HEK293 (cell line): ENCODE data around the gene LIPA.
"Not testable (repeated sequence)": the region's sequence is repeated elsewhere in the genome, so short reads cannot be mapped to it uniquely, and the experiment has no call there.

Source experiments
- CTCF ChIA-PET: fragments of 350-600 bp; formaldehyde crosslinking; extraction: SDS; loops from one replicate; lab custom pipeline; 2021; ENCODE audit warnings: antibody characterized with exemption; lab: Yijun Ruan, JAX
- POLR2A ChIA-PET: fragments of 300-600 bp; formaldehyde crosslinking; extraction: SDS; loops from one replicate; lab custom pipeline; 2020; ENCODE audit warnings: antibody characterized with exemption, inconsistent platforms; lab: Yijun Ruan, JAX
- H3K27ac ChIP-seq: fragments of 200-500 bp; sonication (Bioruptor generic); 2 replicates; pipeline ENCODE4 v1.5.1; 2014; ENCODE audit warnings: low read depth, low read length, control low read depth, inconsistent platforms; ENCODE audit errors: extremely low read depth
- H3K36me3 ChIP-seq, 2 experiments: fragments of 200-500 bp in 1 of 2; sonication (Bioruptor generic) in 1 of 2; 1 replicate in 1 of 2; 2 replicates in 1 of 2; pipeline ENCODE4 v1.5.1; 2014 to 2017; ENCODE audit warnings: inconsistent platforms in 2 of 2, low read length in 2 of 2; ENCODE audit not compliant: control insufficient read depth in 2 of 2, insufficient read depth in 1 of 2
- H3K4me1 ChIP-seq: fragments of 200-500 bp; sonication (Bioruptor generic); 2 replicates; pipeline ENCODE4 v1.5.1; 2014; ENCODE audit warnings: mild to moderate bottlenecking, low read length, inconsistent platforms; ENCODE audit not compliant: control insufficient read depth, insufficient read depth
- H3K4me3 ChIP-seq: 2 replicates; pipeline ENCODE4 v1.5.1; 2011; ENCODE audit warnings: low read depth, mild to moderate bottlenecking, control low read depth, low read length, moderate library complexity
- H3K9me3 ChIP-seq: fragments of 200-500 bp; sonication (Bioruptor generic); 2 replicates; pipeline ENCODE4 v1.5.1; 2014; ENCODE audit warnings: low read depth, low read length, inconsistent platforms; ENCODE audit not compliant: control insufficient read depth, insufficient read depth
- BCL11A ChIP-seq: fragments of 450-650 bp; formaldehyde crosslinking; IDR thresholded peaks from 2 replicates; pipeline ENCODE4 v1.5.1; 2016; ENCODE audit warnings: low read depth, missing biosample characterization, missing genetic modification characterization
- GFI1B ChIP-seq: fragments of 450-650 bp; formaldehyde crosslinking; IDR thresholded peaks from 2 replicates; pipeline ENCODE4 v1.5.1; 2016; ENCODE audit warnings: missing biosample characterization, missing genetic modification characterization
- HOXA7 ChIP-seq: sonication (generic); formaldehyde crosslinking; IDR thresholded peaks from 2 replicates; pipeline ENCODE4 v1.8.1; 2022; ENCODE audit warnings: missing genetic modification reagents, borderline replicate concordance
- OVOL3 ChIP-seq: fragments of 450-650 bp; formaldehyde crosslinking; IDR thresholded peaks from 2 replicates; pipeline ENCODE4 v1.5.1; 2016; ENCODE audit warnings: missing biosample characterization, missing genetic modification characterization
- RBAK ChIP-seq: fragments of 450-650 bp; formaldehyde crosslinking; IDR thresholded peaks from 2 replicates; pipeline ENCODE4 v1.5.1; 2016; ENCODE audit warnings: missing biosample characterization, missing genetic modification characterization
- TSHZ1 ChIP-seq: fragments of 450-650 bp; formaldehyde crosslinking; IDR thresholded peaks from 2 replicates; pipeline ENCODE4 v1.5.1; 2016; ENCODE audit warnings: missing biosample characterization, missing genetic modification characterization, borderline replicate concordance
- ZNF132 ChIP-seq: fragments of 450-650 bp; formaldehyde crosslinking; IDR thresholded peaks from 2 replicates; pipeline ENCODE4 v1.5.1; 2017; ENCODE audit warnings: missing biosample characterization, missing genetic modification characterization, borderline replicate concordance
- ZNF16 ChIP-seq: fragments of 450-650 bp; formaldehyde crosslinking; IDR thresholded peaks from 2 replicates; pipeline ENCODE4 v1.5.1; 2016; ENCODE audit warnings: low read depth, missing biosample characterization, missing genetic modification characterization
- ZNF335 ChIP-seq: fragments of 450-650 bp; formaldehyde crosslinking; conservative IDR thresholded peaks from 2 replicates; pipeline ENCODE4 v1.5.1; 2016; ENCODE audit warnings: missing biosample characterization, missing genetic modification characterization
- ZNF549 ChIP-seq: fragments of 450-650 bp; IDR thresholded peaks from 2 replicates; pipeline ENCODE4 v1.5.1; 2018; ENCODE audit warnings: missing biosample characterization, missing genetic modification characterization, mild to moderate bottlenecking, inconsistent platforms, moderate library complexity
- ZNF624 ChIP-seq: fragments of 450-650 bp; formaldehyde crosslinking; IDR thresholded peaks from 2 replicates; pipeline ENCODE4 v1.5.1; 2017; ENCODE audit warnings: missing biosample characterization, missing genetic modification characterization
- ZNF626 ChIP-seq: fragments of 450-650 bp; sonication (Bioruptor Pico); formaldehyde crosslinking; IDR thresholded peaks from 2 replicates; pipeline ENCODE4 v1.5.1; 2018; ENCODE audit warnings: missing biosample characterization, missing genetic modification characterization, inconsistent platforms
- ZNF654 ChIP-seq: fragments of 450-650 bp; formaldehyde crosslinking; IDR thresholded peaks from 2 replicates; pipeline ENCODE4 v1.5.1; 2016; ENCODE audit warnings: low read depth, missing biosample characterization, missing genetic modification characterization
- ZNF664 ChIP-seq: fragments of 450-650 bp; formaldehyde crosslinking; IDR thresholded peaks from 2 replicates; pipeline ENCODE4 v1.5.1; 2016; ENCODE audit warnings: missing biosample characterization, missing genetic modification characterization
- ZSCAN30 ChIP-seq: fragments of 450-650 bp; IDR thresholded peaks from 2 replicates; pipeline ENCODE4 v1.5.1; 2018; ENCODE audit warnings: missing biosample characterization, mild to moderate bottlenecking, missing genetic modification characterization, moderate library complexity
- TF ChIP-seq, protein P1 (sequence below): fragments of 450-650 bp; formaldehyde crosslinking; IDR thresholded peaks from 2 replicates; pipeline ENCODE4 v1.5.1; 2016; ENCODE audit warnings: missing biosample characterization, missing genetic modification characterization
- TF ChIP-seq, protein P2 (sequence below): fragments of 450-650 bp; formaldehyde crosslinking; IDR thresholded peaks from 2 replicates; pipeline ENCODE4 v1.5.1; 2017; ENCODE audit warnings: missing biosample characterization, missing genetic modification characterization
- TF ChIP-seq, protein P3 (sequence below): fragments of 450-650 bp; formaldehyde crosslinking; IDR thresholded peaks from 2 replicates; pipeline ENCODE4 v1.5.1; 2016; ENCODE audit warnings: missing biosample characterization, missing genetic modification characterization

LIPA gene

DNA sequence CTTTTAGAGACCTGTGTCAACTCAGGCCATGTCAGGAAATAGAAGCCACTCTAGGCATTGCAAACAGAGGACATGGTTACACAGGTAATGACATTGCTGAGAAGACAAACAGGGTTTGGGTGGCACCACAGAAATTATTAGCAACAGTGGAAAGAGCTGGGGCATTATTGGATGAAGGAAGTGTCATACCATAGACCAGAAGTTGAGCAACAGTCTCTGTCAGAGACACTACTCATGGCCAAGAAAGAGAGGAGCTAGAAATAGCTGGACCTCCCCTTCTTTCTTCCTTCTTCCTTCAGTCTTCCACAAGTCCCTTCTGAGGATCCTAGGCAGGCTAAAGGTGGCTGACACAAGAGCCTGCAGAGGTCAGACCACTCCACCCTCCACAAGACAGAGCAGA, 4.2 kb upstream of the LIPA start:
- TF ChIP-seq BCL11A (tag by site-specific recombination) (no peak), ZNF549 (tag by site-specific recombination) (no peak), RBAK (tag by site-specific recombination) (no peak), ZNF132 (tag by site-specific recombination) (no peak), ZNF16 (tag by site-specific recombination) (no peak), GFI1B (tag by site-specific recombination) (no peak), HOXA7 (CRISPR knock-in tag) (no peak), ZNF624 (tag by site-specific recombination) (no peak), ZSCAN30 (tag by site-specific recombination) (no peak)
- TF ChIP-seq, protein P1, sequence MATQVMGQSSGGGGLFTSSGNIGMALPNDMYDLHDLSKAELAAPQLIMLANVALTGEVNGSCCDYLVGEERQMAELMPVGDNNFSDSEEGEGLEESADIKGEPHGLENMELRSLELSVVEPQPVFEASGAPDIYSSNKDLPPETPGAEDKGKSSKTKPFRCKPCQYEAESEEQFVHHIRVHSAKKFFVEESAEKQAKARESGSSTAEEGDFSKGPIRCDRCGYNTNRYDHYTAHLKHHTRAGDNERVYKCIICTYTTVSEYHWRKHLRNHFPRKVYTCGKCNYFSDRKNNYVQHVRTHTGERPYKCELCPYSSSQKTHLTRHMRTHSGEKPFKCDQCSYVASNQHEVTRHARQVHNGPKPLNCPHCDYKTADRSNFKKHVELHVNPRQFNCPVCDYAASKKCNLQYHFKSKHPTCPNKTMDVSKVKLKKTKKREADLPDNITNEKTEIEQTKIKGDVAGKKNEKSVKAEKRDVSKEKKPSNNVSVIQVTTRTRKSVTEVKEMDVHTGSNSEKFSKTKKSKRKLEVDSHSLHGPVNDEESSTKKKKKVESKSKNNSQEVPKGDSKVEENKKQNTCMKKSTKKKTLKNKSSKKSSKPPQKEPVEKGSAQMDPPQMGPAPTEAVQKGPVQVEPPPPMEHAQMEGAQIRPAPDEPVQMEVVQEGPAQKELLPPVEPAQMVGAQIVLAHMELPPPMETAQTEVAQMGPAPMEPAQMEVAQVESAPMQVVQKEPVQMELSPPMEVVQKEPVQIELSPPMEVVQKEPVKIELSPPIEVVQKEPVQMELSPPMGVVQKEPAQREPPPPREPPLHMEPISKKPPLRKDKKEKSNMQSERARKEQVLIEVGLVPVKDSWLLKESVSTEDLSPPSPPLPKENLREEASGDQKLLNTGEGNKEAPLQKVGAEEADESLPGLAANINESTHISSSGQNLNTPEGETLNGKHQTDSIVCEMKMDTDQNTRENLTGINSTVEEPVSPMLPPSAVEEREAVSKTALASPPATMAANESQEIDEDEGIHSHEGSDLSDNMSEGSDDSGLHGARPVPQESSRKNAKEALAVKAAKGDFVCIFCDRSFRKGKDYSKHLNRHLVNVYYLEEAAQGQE (tag by site-specific recombination), result no peak
- TF ChIP-seq, protein P2, sequence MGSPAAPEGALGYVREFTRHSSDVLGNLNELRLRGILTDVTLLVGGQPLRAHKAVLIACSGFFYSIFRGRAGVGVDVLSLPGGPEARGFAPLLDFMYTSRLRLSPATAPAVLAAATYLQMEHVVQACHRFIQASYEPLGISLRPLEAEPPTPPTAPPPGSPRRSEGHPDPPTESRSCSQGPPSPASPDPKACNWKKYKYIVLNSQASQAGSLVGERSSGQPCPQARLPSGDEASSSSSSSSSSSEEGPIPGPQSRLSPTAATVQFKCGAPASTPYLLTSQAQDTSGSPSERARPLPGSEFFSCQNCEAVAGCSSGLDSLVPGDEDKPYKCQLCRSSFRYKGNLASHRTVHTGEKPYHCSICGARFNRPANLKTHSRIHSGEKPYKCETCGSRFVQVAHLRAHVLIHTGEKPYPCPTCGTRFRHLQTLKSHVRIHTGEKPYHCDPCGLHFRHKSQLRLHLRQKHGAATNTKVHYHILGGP (tag by site-specific recombination), result no peak
- H3K9me3 ChIP-seq, result no peaks in the 10 kb centered on the region
- ChIA-PET CTCF (interaction anchor here (0.9 kb wide), 1 partner anchor 163 kb away, joined by 3 read pairs; no protein-coding TSS in a partner anchor), POLR2A (no interaction called here)
- H3K36me3 ChIP-seq, result no peaks in the 10 kb centered on the region
- H3K4me3 ChIP-seq, result no peak overlapping the region
- H3K4me1 ChIP-seq, result no peaks in the 10 kb centered on the region
- no peak overlapping the region for H3K27ac ChIP-seq

DNA sequence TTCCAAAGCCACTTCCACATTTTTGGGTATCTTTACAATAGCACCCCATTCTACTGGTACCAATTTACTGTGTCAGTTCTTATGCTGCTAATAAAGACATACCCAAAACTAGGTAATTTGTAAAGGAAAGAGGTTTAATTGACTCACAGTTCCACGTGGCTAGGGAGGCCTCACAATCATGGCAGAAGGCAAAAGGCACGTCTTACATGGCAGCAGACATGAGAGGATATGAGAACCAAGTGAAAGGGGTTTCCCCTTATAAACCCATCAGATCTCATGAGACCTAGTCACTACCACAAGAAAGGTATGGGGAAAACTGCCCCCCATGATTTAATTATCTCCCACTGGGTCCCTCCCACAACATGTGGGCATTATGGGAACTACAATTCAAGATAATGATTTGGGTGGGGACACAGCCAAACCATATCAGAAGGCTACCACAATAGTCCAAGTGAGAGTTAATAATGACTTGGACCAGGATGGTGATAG, 3.6 kb upstream of the LIPA start:
- CTCF ChIA-PET, result not testable (repeated sequence)

GRCh38 chr10:89252225-89252585, 630 bp upstream of the LIPA start:
- Histone ChIP-seq H3K4me1 (no peaks in the 10 kb centered on the region), H3K27ac (no peak overlapping the region), H3K4me3 (no peak overlapping the region), H3K36me3 (no peaks in the 10 kb centered on the region; a peak in 1 of 3 replicates), H3K9me3 (no peaks in the 10 kb centered on the region)
- CTCF ChIA-PET, result interaction anchor here (0.6 to 1.9 kb wide), 5 partner anchors 34 to 564 kb away, joined by 3 to 9 read pairs (median 3); no protein-coding TSS in a partner anchor
- no peak for TF ChIP-seq ZNF654 (tag by site-specific recombination)
- TF ChIP-seq, protein P3, sequence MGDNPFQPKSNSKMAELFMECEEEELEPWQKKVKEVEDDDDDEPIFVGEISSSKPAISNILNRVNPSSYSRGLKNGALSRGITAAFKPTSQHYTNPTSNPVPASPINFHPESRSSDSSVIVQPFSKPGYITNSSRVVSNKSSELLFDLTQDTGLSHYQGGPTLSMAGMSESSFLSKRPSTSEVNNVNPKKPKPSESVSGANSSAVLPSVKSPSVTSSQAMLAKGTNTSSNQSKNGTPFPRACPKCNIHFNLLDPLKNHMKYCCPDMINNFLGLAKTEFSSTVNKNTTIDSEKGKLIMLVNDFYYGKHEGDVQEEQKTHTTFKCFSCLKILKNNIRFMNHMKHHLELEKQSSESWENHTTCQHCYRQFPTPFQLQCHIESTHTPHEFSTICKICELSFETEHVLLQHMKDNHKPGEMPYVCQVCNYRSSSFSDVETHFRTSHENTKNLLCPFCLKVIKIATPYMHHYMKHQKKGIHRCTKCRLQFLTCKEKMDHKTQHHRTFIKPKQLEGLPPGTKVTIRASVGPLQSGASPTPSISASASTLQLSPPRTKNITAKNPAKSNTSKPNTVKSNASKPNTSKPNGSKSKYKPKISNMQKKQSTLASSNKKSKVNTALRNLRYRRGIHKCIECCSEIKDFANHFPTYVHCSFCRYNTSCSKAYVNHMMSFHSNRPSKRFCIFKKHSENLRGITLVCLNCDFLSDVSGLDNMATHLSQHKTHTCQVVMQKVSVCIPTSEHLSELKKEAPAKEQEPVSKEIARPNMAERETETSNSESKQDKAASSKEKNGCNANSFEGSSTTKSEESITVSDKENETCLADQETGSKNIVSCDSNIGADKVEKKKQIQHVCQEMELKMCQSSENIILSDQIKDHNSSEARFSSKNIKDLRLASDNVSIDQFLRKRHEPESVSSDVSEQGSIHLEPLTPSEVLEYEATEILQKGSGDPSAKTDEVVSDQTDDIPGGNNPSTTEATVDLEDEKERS (tag by site-specific recombination), result no peak
- peak; percentile 97 for TF ChIP-seq ZNF664 (tag by site-specific recombination)
- TF ChIP-seq TSHZ1 (tag by site-specific recombination), result no peak
- no peak for TF ChIP-seq OVOL3
- 0 out of 2 replicates have a peak, but pooled peaks have one; percentile 17 for TF ChIP-seq ZNF626 (tag by site-specific recombination)
- peak; percentile 59 for TF ChIP-seq ZNF335 (tag by site-specific recombination)
- POLR2A ChIA-PET, result interaction anchor here (0.5 to 1.8 kb wide), 8 partner anchors 18 to 336 kb away, joined by 3 to 7 read pairs (median 3); partner anchors contain the start of genes FAS and IFIT1

More for the DNA sequence above, 3.6 kb upstream of the LIPA start:
- H3K4me1 ChIP-seq, POLR2A ChIA-PET, H3K27ac ChIP-seq, H3K9me3 ChIP-seq, H3K4me3 ChIP-seq, H3K36me3 ChIP-seq: not testable (repeated sequence)
